Measurements from ENCODE around the gene C16orf96. TPM values are rescaled to one million over a fixed set of nuclear protein-coding genes. Genes with fewer than 3 reads are reported as not detected.

The C16orf96 gene
- not detected for total RNA-seq (2021; fragmentation: NEBNext Ultra II Directional; extraction: Animal tissue kit (Norgen Biotek cat#: 25700))
- long read RNA-seq: 0 reads

- DNase-seq: peak; percentile 6
- TF ChIP-seq CTCF (IDR thresholded peaks at IDR 0.05): no peak
- H3K4me3 Mint-ChIP-seq: no peak within 1 kb of the TSS
- no peaks in the 10 kb centered on the region for H3K36me3 Mint-ChIP-seq (ENCODE audit: low read depth)
- H3K27ac Mint-ChIP-seq: no peak within 1 kb of the TSS
- H3K27me3 Mint-ChIP-seq (ENCODE audit: insufficient read depth): peaks cover 47% of the 10 kb centered on the region
- H3K4me1 Mint-ChIP-seq (ENCODE audit: low read depth): no peaks in the 10 kb centered on the region
- no peaks in the 10 kb centered on the region for H3K9me3 Mint-ChIP-seq
Observed at GRCh38 chr16:4556112-4556511, at the start of gene C16orf96. Gene C16orf96 (plus strand): TSS chr16:4556340. CDS start chr16:4556490, 150 bp downstream.

GRCh38 chr16:4506450-4506849 lies 49.7 kb upstream of the C16orf96 start:
- no peak overlapping the region for H3K4me3 Mint-ChIP-seq
- peak; percentile 92 for TF ChIP-seq CTCF (IDR thresholded peaks at IDR 0.05)
- H3K27ac Mint-ChIP-seq: no peak overlapping the region
- peaks cover 22% of the 10 kb centered on the region for H3K4me1 Mint-ChIP-seq (ENCODE audit: low read depth)
- peak; percentile 67 for DNase-seq
- H3K27me3 Mint-ChIP-seq (ENCODE audit: insufficient read depth): no peaks in the 10 kb centered on the region
- H3K9me3 Mint-ChIP-seq: no peaks in the 10 kb centered on the region
- H3K36me3 Mint-ChIP-seq (ENCODE audit: low read depth): peaks cover 12% of the 10 kb centered on the region

GRCh38 chr16:4507588-4508345 lies 48.4 kb upstream of the C16orf96 start:
- no peak for DNase-seq
- peaks cover 12% of the 10 kb centered on the region for H3K36me3 Mint-ChIP-seq (ENCODE audit: low read depth)
- H3K4me3 Mint-ChIP-seq: no peak overlapping the region
- no peak for TF ChIP-seq CTCF (IDR thresholded peaks at IDR 0.05)
- no peak overlapping the region for H3K27ac Mint-ChIP-seq
- no peaks in the 10 kb centered on the region for H3K27me3 Mint-ChIP-seq (ENCODE audit: insufficient read depth)
- H3K4me1 Mint-ChIP-seq (ENCODE audit: low read depth): peaks cover 14% of the 10 kb centered on the region
- H3K9me3 Mint-ChIP-seq: no peaks in the 10 kb centered on the region

- peaks cover 7% of the 10 kb centered on the region for H3K4me1 Mint-ChIP-seq (ENCODE audit: low read depth)
- no peak overlapping the region for H3K27ac Mint-ChIP-seq
- no peak overlapping the region for H3K4me3 Mint-ChIP-seq
- H3K9me3 Mint-ChIP-seq: no peaks in the 10 kb centered on the region
- DNase-seq: no peak
- no peak for TF ChIP-seq CTCF (IDR thresholded peaks at IDR 0.05)
- H3K36me3 Mint-ChIP-seq (ENCODE audit: low read depth): peaks cover 12% of the 10 kb centered on the region
- no peaks in the 10 kb centered on the region for H3K27me3 Mint-ChIP-seq (ENCODE audit: insufficient read depth)
Observed at GRCh38 chr16:4508806-4509205, 47.3 kb upstream of the C16orf96 start.

GRCh38 chr16:4509420-4509819 lies 46.7 kb upstream of the C16orf96 start:
- 0 out of 2 replicates have a peak, but pooled peaks cover 4% of the 10 kb centered on the region for H3K4me1 Mint-ChIP-seq (ENCODE audit: low read depth)
- no peaks in the 10 kb centered on the region for H3K9me3 Mint-ChIP-seq
- no peak overlapping the region for H3K27ac Mint-ChIP-seq
- H3K4me3 Mint-ChIP-seq: no peak overlapping the region
- H3K27me3 Mint-ChIP-seq (ENCODE audit: insufficient read depth): no peaks in the 10 kb centered on the region
- no peak for TF ChIP-seq CTCF (IDR thresholded peaks at IDR 0.05)
- H3K36me3 Mint-ChIP-seq (ENCODE audit: low read depth): peaks cover 12% of the 10 kb centered on the region
- DNase-seq: no peak

All from HFFc6 (cell line).